GM12801 (cell line): Measurements from ENCODE around the gene EVX2.

Source experiments
- TF ChIP-seq, protein P1 (sequence below): IDR thresholded peaks from one replicate; pipeline ENCODE4 v1.5.1; 2011; ENCODE audit warnings: control low read depth; ENCODE audit not compliant: insufficient read length; ENCODE audit errors: extremely low read depth

EVX2 gene

DNA sequence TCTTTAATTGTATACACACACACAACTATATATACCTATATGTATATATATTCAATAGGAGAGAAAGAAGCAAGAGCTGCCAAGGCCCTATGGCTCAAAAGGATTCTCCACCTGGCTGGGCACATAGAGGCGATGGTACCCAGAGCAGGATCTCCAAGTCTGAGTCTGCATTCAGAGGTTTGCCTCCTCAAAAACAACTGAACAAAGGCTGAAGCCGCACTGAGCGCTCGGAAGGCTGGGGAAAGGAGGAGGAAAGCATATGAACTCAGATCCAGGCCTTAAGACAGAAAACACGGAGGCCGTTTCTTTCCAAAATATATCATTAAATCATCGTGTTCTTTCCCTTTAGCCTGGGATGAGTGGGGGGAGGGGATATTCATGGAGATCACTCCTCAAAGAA lies 19.4 kb upstream of the EVX2 start:
- TF ChIP-seq, protein P1, sequence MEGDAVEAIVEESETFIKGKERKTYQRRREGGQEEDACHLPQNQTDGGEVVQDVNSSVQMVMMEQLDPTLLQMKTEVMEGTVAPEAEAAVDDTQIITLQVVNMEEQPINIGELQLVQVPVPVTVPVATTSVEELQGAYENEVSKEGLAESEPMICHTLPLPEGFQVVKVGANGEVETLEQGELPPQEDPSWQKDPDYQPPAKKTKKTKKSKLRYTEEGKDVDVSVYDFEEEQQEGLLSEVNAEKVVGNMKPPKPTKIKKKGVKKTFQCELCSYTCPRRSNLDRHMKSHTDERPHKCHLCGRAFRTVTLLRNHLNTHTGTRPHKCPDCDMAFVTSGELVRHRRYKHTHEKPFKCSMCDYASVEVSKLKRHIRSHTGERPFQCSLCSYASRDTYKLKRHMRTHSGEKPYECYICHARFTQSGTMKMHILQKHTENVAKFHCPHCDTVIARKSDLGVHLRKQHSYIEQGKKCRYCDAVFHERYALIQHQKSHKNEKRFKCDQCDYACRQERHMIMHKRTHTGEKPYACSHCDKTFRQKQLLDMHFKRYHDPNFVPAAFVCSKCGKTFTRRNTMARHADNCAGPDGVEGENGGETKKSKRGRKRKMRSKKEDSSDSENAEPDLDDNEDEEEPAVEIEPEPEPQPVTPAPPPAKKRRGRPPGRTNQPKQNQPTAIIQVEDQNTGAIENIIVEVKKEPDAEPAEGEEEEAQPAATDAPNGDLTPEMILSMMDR = no peak

DNA sequence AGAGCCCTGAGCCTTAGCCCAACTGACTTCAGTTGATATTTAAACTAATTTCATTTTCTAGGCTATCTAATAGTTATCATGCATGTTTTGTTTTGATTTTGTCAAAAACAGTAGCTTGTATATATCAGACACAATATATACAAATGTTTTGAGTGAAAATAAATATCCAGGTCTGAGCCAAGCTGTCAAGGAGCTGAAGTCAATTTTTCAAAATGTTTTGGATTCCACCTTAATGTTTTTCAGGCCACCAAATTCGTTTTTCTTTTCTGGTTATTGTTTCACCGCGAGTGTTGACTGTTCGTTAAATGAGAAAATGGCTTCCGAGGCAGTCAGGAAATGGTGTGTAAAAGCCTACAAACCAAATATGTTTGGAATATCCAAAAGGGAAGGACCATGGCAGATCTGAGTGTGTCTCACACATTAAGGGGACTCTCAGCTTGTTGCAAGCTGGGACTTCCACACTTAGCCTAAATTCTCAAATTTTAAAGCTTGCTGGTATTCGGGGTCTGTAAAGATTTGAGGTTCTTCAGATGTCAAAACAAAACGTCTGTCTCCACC lies 18.6 kb upstream of the EVX2 start:
- TF ChIP-seq, protein P1 = no peak

- TF ChIP-seq, protein P1 = no peak
These were observed 18.1 kb upstream of the EVX2 start for GRCh38 chr2:176101842-176102241.

DNA sequence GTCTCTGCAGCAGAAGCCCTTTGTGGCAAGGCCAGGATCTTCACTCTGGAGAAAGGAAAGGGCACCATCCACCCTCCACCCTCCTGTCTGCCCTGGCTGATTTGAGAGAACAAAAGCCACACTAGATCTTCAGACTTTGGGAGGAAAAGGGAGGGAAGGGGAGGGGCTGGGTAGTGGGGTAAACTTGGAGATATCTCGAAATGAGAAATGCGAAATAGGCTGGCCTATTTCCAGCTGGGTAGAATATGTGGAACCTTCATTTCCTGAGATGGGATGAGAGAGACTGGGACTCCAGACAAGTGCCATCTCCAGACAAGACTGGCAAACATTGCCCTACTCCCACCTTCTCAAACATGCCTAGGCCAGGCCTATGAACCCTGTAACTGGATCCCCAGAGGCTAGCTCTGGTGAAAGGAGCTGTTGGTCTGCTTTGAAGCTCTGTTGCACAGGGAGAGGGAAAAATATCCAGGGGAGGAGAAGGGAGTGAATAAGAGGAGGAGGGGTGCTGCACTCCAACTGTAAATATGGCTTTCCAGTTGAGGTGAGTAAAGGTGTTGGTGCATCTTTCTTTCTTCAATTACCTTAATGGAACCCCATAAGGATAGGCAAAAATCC lies 17.6 kb upstream of the EVX2 start:
- TF ChIP-seq, protein P1 = no peak

GRCh38 chr2:176100547-176101140 lies 16.9 kb upstream of the EVX2 start:
- TF ChIP-seq, protein P1 = no peak

GRCh38 chr2:176099728-176100546 lies 16.2 kb upstream of the EVX2 start, which contains the start of gene HOXD12:
HOXD12 (plus strand) TSS chr2:176099795; CDS start chr2:176099802, 7 bp downstream.
- TF ChIP-seq, protein P1 = no peak

DNA sequence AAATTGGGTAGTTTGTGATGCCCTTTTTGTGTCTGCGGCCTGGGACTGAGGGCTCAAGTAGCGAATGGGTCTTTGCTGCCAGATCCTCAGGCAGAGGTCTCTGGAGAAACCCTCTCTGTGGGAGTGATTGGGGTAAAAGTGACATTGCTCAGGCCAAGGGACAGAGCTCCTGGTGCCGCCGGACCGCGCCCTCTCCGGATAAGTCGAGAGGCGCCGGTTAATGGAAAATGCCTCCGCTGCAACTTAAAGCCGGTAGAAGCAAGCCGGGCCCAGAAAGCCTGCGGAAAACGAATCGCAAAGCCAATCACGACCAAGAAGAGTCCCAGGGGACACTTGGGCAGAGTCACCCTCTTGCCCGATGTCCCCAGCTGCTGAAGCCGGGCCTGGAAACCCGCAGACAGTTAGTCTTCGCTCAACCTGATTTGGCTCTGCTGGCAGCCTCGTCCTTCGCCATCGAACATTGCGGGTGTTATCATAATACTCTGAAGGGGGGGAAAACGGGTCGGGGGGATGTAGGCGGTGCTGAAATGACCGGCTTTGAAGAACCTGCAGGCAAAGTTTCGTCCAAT lies 15.5 kb upstream of the EVX2 start:
- TF ChIP-seq, protein P1 = no peak
